HG03439 (cell line): ENCODE measurements around the gene LIMCH1.

Experiments used
- ATAC-seq: cut with Tn5 transposase; IDR thresholded peaks from one replicate; pipeline ENCODE4 v1.9.1; 2021; ENCODE audit warnings: mild to moderate bottlenecking, moderate library complexity; ENCODE audit not compliant: unreplicated experiment

LIMCH1 gene

DNA sequence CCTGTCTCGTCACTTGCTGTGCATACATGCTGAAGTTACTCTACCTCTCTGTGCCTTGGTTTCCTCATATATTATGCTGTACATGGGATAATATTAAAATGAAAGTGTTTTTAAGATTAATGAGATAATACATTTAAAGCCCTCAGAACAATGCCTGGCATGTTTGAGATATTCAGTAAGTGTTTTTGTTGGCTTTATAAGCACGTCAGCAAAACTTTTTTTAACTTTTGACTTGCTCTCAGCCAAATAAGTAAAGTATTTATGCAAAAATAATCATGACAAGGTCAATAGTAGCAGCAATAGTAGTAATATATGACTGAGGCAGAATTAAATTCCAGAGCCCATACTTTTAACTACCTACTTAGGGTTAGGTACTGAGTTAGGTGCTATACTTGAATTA, 29.2 kb downstream of the LIMCH1 start:
- ATAC-seq, result no peak

DNA sequence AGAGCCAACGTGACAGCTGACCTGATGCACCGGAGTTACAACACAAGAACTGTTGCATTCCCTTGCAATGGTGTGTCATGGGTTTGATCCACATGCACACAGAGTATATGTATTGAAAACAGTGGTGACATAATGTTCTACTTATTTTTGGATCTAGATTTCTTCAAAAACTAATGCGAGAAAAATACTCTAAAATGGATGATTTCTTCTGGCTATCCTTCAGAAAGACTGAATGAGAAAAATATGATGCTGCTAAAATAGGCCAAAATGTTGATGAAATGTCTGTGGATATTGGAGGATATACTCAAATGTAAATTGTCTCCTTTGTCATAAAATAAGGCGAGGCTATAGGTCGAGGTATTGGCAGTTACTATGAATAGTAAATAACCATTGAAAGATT, 30.4 kb downstream of the LIMCH1 start:
- ATAC-seq, result no peak

DNA sequence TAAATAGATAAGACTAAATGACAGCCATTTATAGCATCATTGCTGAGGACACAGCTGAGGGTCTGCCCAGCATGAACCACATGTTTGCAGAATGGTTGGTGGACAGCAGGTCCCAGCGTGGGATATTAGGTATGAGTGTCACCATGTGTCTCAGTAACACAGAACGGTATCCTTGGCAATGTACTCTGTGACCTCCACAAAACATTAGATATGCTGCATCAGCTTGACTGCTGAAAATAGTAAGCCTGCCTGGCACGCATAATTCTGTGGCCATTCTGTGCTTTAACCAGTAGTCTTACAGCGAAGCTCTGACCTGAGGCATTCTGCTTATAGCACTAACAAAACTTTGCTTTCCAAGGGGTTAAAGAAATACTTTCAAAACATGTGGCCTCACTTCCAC, 32.0 kb downstream of the LIMCH1 start:
- no peak for ATAC-seq

DNA sequence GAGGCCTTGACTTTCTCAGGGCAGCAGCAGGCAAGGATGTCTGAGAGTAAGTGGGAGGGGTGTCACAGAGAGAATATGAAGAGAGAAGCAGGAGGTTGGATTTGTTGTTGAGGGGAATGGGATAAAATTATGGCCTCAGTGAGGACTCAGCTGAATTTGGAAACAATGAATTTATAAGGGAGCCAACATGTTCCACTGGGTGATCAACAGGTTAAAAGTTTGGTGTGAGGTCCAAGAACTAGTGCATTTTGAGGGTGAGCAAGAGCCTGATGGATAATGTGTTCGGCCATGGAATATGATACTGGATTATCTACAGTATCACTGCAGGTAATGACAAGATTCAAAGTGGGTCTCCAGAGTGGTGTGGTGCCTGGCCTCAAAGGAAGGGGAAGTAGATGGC, 33.5 kb downstream of the LIMCH1 start:
- no peak for ATAC-seq

DNA sequence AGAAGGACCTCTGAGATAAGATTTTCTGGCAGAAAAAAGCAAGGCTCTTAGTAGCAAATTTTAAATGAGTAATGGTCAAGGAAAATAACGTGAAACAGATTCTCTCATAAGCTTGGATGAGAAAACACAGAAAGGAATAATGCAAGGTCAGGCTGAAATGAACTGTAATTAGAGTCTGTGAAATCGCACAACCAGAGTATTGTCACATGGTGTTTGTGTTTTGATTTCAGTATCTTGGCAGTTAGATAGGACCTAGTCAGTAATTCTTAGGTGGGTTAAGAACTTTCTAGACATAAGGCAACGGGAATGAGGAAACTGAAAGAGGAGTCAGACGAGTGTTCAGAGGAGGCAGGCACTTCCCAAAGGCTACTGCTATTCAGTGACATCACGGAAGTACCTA, 34.6 kb downstream of the LIMCH1 start:
- ATAC-seq, result no peak

GRCh38 chr4:41572956-41573355, 35.0 kb downstream of the LIMCH1 start:
- ATAC-seq, result no peak

- ATAC-seq, result no peak
These were observed 35.6 kb downstream of the LIMCH1 start for GRCh38 chr4:41573502-41574001.

GRCh38 chr4:41575207-41575606, 37.2 kb downstream of the LIMCH1 start:
- ATAC-seq, result no peak

DNA sequence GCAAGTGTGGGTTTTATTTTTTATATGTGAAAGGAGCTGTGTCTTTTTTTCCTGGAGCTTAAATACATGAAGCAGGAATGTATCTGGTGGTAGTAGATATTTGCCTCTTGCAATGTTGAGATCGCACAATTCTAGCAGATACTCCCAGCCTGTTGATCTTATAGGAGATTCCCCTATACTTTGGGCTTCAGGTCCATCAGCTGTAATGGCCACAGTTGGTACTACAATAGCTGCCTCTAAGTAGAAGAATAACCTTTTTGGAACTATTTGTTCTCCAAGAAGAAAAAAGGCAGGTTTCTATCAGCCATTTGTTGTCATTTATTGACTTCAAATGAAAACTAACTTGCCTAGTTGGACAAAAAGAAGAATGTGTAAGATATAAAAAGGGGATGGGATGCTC, 37.7 kb downstream of the LIMCH1 start:
- ATAC-seq, result no peak

GRCh38 chr4:41579043-41579442, 41.1 kb downstream of the LIMCH1 start:
- no peak for ATAC-seq

DNA sequence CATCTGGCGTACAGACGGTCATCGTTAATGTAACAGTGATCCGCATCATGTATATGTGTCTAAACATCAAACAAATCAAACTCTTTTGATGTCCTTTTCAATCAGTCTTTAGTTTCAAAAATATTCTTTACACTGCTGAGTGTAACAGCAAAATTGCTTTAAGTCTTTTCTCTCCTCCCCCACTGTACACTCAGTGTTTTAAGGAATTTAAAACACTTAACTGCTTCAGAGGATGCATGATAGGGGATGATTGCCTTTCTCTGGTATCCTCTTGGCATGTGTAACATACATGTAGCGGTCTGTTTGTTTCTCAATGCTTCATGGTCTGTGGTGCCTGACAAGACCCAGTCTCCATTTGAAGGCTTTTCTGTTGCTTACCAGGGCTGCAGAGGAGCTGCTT, 41.6 kb downstream of the LIMCH1 start:
- ATAC-seq, result no peak

DNA sequence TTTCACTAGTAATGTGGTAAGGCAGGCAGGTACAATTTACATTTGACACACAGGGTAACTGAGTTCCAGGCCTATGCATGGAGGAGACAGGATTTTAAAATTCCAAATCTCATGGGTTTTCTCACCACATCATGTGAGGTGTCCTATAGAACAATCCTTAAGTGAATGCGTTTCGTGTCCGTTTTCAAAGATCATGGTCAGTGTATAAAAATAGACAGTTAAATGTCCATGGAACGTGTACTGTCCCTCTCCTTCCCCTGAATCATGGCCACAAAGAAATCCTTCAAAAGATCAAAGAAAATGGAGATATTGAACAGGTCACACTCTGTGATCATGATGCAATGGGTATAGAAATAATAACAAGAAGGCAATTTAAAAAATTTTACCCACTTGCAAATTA, 42.0 kb downstream of the LIMCH1 start:
- ATAC-seq, result no peak

- ATAC-seq, result no peak
These were observed 48.8 kb downstream of the LIMCH1 start for GRCh38 chr4:41586675-41587225.

DNA sequence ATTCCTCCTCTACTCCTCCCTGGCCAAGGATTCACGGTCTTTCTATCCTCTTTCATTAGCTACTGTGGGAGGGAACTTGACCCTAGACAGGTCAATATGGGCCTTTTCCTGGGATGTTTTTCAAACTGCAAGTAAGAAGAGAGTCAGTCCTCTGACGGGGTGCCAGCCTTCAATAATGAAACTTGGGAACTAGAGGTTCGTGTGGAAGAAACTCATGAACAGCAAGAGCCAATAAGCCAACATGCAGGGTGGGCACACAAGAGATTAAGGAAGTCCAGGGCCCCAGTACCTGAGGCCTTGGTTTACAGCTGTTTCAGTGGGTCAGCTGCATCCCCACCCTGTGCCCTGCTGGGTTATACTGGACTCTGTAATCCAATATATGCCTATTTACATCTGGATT, 49.3 kb downstream of the LIMCH1 start:
- ATAC-seq, result no peak

DNA sequence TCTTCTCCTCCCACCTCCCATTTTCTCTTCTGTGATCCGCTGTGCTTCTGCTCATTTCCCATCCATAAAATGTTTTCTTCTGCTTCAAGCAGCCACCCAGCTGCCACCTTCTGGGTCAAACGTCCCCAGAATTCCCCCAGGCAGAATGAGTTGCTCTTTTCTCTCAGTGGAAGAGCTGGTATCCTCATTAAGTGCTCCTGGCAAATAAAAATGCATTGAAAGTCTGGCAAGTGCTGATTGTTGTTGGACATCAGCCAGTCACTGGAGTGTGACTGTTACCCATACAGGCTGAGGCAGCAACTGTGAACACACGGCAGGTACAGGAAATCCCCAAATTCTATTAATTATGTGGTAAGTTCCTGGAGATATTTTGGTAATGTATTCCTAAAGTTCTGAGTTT, 52.6 kb downstream of the LIMCH1 start:
- ATAC-seq, result no peak

- ATAC-seq, result no peak
These were observed 56.5 kb downstream of the LIMCH1 start for GRCh38 chr4:41594432-41594831.

DNA sequence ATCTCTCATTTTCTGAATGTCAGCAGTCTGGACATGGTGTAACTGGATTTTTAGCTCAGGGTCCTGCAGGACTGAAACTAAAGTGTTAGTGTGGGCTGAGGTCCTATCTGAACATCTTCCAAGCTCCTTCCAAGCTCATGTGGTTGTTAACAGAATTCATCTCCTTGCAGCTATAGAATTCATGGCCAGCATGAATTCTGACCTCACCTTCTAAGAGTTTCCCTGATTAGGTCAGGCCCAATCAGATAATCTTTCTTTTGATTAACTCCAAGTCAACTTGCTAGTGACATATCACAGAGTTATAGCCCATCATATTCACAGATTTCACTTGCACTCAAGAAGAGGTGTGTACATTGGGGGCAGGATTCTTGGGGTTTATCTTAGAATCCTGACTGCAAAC, 59.5 kb downstream of the LIMCH1 start:
- no peak for ATAC-seq

DNA sequence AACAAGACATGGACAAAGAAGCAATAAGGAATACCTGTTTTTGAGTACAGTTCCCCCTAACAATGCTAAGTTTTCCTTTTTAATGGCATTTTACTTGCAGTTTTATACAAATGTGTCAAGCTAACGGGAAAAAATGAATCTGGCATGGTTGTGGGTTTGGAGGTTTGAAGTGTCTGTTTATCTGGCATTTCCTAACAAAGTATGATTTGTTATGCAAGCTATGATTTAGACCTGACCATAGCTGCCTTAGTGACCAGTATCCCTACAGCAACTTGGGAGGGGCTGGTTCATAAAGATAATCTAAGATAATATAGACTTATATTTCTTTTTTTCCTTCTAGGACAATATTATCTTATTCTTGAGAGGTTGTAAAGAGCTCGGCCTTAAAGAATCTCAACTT, 60.6 kb downstream of the LIMCH1 start:
- ATAC-seq, result no peak

DNA sequence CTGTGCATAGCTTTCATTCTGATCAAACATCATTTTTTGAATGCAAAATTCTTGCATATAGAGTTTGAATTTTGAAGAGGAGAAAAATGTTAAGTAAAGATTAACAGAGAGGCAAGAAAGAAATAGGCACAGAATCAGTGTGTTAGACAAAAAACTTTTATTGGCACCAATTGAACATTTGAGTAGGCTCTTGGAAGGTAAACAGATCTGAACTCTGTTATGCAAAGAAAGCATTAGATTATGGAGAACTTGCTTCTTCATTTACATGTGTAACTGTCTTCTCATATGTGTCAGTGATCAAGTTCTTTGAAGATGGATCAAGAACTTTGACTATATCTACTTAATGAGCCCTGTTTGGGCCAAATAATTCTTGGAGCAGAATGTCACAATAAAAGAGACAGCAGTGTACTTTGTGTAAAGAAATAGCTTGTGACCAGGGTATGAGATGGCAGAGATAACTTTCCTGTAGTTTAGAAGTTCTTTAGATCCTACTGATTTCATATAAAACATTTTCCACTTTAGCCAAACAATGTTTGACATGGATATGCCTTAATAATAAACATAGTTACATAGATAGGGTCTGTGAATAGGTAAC, 61.3 kb downstream of the LIMCH1 start:
- no peak for ATAC-seq

DNA sequence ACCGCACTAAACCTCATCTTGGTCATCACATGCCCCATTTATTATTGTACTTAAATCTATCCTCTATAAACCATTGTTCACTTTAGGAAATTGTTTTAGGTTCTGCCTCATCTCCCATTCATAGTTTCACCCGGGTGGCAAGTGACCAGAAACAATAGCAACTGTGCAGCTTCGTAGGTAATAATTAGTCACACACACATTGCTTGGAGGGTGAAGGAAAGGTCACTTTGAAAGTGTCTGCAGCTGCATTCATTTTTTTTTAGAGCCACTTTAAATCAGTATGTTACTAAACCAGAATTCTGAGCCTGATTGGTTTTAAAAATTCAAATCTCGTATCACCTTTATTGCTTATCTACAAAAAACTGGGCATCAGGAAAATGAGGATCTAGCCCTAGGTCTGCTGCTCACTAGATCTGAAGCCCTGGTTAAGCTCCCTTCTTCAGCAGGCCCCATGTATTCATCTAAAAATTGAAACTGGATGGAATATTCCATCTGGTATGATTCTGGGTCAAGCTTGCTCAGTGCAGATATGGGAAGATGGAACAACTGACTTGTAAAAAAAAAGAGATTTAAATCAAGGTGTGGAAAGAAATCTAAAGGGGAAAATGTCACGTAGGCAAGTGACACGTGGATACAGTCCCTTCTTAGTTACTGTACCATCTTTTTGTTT, 62.4 kb downstream of the LIMCH1 start:
- ATAC-seq, result no peak

GRCh38 chr4:41601025-41601424, 63.1 kb downstream of the LIMCH1 start:
- ATAC-seq, result no peak

- no peak for ATAC-seq
These were observed 64.2 kb downstream of the LIMCH1 start for GRCh38 chr4:41602113-41602512.
